MM.1S (cell line): ENCODE results near the gene PRKD3.
A peak's percentile ranks its signal among the peaks of the same experiment; 100 is the strongest.

Source experiments
- DNase-seq: peaks from one replicate; pipeline ENCODE4 v3.0.0-alpha.2; 2015
- H2AFZ ChIP-seq: fragments of 300-600 bp; sonication (generic); 2 replicates; pipeline ENCODE4 v1.6.0; 2016; ENCODE audit warnings: antibody characterized with exemption, low read length
- H3F3A ChIP-seq: fragments of 300-600 bp; sonication (generic); 2 replicates; pipeline ENCODE4 v1.6.1; 2016; ENCODE audit warnings: mild to moderate bottlenecking, antibody characterized with exemption, low read length, moderate library complexity, mixed read lengths; ENCODE audit not compliant: insufficient read depth
- H3K27ac ChIP-seq: fragments of 300-600 bp; sonication (generic); 2 replicates; pipeline ENCODE4 v1.5.1; 2016; ENCODE audit warnings: mild to moderate bottlenecking, low read length
- H3K27me3 ChIP-seq: fragments of 300-600 bp; sonication (generic); replicated peaks from 2 replicates; pipeline ENCODE4 v1.6.0; 2016; ENCODE audit warnings: low read length; ENCODE audit not compliant: insufficient read depth
- H3K36me3 ChIP-seq: fragments of 300-600 bp; sonication (generic); replicated peaks from 2 replicates; pipeline ENCODE4 v1.6.1; 2016; ENCODE audit warnings: mild to moderate bottlenecking, low read length, mixed read lengths; ENCODE audit not compliant: insufficient read depth
- H3K4me1 ChIP-seq: fragments of 300-600 bp; sonication (generic); 2 replicates; pipeline ENCODE4 v1.6.1; 2016; ENCODE audit warnings: low read length, mixed read lengths
- H3K4me2 ChIP-seq: fragments of 300-600 bp; sonication (generic); 2 replicates; pipeline ENCODE4 v1.6.0; 2016; ENCODE audit warnings: low read depth, low read length
- H3K4me3 ChIP-seq: fragments of 300-600 bp; sonication (generic); 2 replicates; pipeline ENCODE4 v1.5.1; 2016; ENCODE audit warnings: low read length, mixed read lengths
- H3K79me2 ChIP-seq: fragments of 300-600 bp; sonication (generic); 2 replicates; pipeline ENCODE4 v1.6.1; 2016; ENCODE audit warnings: mixed run types, low read length, mixed read lengths
- H3K9ac ChIP-seq: fragments of 300-600 bp; sonication (generic); 2 replicates; pipeline ENCODE4 v1.6.1; 2016; ENCODE audit warnings: low read length, mixed read lengths
- H3K9me2 ChIP-seq: fragments of 300-600 bp; sonication (generic); replicated peaks from 2 replicates; pipeline ENCODE4 v1.6.1; 2016; ENCODE audit warnings: mild to moderate bottlenecking, low read length, mixed read lengths; ENCODE audit not compliant: insufficient read depth
- H3K9me3 ChIP-seq: fragments of 300-600 bp; sonication (generic); replicated peaks from 2 replicates; pipeline ENCODE4 v1.6.1; 2016; ENCODE audit warnings: mild to moderate bottlenecking, low read length, mixed read lengths; ENCODE audit not compliant: insufficient read depth
- H4K20me1 ChIP-seq: fragments of 300-600 bp; sonication (generic); 2 replicates; pipeline ENCODE4 v1.6.1; 2016; ENCODE audit warnings: mild to moderate bottlenecking, low read length, moderate library complexity, mixed read lengths; ENCODE audit not compliant: insufficient read depth
- EZH2 ChIP-seq: fragments of 300-600 bp; sonication (generic); optimal IDR thresholded peaks from 2 replicates; pipeline ENCODE3; 2017; ENCODE audit warnings: low read depth, mild to moderate bottlenecking, antibody characterized with exemption, low read length, mixed read lengths
- EZH2phosphoT487 ChIP-seq: fragments of 300-600 bp; sonication (generic); IDR thresholded peaks from 2 replicates; pipeline ENCODE4 v1.6.1; 2018; ENCODE audit warnings: antibody characterized with exemption, low read length
- TF ChIP-seq, protein P1 (sequence below): fragments of 300-600 bp; sonication (generic); IDR thresholded peaks from 2 replicates; pipeline ENCODE4 v1.5.1; 2016; ENCODE audit warnings: antibody characterized with exemption, low read length, mixed read lengths

Gene PRKD3

DNA sequence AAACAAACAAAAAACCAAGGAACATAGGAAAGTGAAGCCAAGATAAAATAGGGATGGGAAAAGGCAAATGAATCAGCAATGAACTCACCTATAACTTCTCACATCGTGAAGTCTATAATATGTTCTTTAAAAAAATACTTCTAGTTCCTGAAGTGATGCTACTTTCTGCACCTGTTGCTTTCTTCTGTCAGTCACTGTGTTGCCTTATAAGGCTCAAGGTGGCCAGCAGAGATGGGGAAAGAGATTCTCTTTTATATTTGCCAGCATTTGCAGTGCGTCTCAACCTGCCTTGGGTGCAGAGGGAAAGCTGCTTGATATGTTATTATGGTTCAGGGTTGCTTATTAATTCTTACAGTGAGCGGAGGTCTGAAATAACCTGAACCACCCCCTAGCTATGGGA lies 33.8 kb upstream of the PRKD3 start:
- H3K4me3 ChIP-seq: no peak overlapping the region
- peak overlapping the region; percentile 44; the same call in 1 of the 2 replicates for H3K4me2 ChIP-seq
- H2AFZ ChIP-seq: no peak overlapping the region
- H3K27ac ChIP-seq: peak overlapping the region; percentile 98; the same call in 1 of the 2 replicates
- peaks cover 91% of the 10 kb centered on the region for H3K79me2 ChIP-seq
- no peaks in the 10 kb centered on the region for H3K9me3 ChIP-seq
- H3K9me2 ChIP-seq: no peaks in the 10 kb centered on the region
- no peak for TF ChIP-seq EZH2
- TF ChIP-seq, protein P1, sequence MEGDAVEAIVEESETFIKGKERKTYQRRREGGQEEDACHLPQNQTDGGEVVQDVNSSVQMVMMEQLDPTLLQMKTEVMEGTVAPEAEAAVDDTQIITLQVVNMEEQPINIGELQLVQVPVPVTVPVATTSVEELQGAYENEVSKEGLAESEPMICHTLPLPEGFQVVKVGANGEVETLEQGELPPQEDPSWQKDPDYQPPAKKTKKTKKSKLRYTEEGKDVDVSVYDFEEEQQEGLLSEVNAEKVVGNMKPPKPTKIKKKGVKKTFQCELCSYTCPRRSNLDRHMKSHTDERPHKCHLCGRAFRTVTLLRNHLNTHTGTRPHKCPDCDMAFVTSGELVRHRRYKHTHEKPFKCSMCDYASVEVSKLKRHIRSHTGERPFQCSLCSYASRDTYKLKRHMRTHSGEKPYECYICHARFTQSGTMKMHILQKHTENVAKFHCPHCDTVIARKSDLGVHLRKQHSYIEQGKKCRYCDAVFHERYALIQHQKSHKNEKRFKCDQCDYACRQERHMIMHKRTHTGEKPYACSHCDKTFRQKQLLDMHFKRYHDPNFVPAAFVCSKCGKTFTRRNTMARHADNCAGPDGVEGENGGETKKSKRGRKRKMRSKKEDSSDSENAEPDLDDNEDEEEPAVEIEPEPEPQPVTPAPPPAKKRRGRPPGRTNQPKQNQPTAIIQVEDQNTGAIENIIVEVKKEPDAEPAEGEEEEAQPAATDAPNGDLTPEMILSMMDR: no peak
- TF ChIP-seq EZH2phosphoT487: no peak
- H3K36me3 ChIP-seq: peaks cover 17% of the 10 kb centered on the region
- peaks cover 77% of the 10 kb centered on the region for H3K4me1 ChIP-seq
- H4K20me1 ChIP-seq: no peaks in the 10 kb centered on the region
- H3F3A ChIP-seq: peaks cover 52% of the 10 kb centered on the region
- H3K9ac ChIP-seq: peak overlapping the region; percentile 8; the same call in 1 of the 2 replicates
- peak; percentile 57 for DNase-seq
- H3K27me3 ChIP-seq: no peaks in the 10 kb centered on the region

DNA sequence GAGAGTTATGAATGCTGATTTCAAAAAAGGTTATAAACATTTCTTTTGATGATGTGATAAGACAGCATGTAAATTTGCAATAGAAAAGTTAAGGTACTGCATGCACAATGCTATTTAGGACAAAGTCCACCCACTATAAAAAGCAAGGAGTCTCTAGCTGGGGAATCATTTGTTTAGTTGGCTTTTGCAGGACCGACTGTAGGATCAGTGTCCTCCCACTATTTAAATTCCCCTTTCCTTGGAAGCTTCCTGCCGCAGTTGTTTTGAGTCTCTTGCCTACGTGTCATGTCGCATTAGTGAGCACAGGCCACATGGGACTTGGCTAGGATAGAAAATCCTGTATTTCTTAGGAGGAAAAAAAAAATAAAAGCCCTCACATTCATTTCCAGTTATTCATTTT lies 32.9 kb upstream of the PRKD3 start:
- H4K20me1 ChIP-seq: no peaks in the 10 kb centered on the region
- H3K27me3 ChIP-seq: no peaks in the 10 kb centered on the region
- no peaks in the 10 kb centered on the region for H3K9me3 ChIP-seq
- peaks cover 57% of the 10 kb centered on the region for H3F3A ChIP-seq
- H3K9me2 ChIP-seq: no peaks in the 10 kb centered on the region
- TF ChIP-seq, protein P1: no peak
- TF ChIP-seq EZH2 (no peak), EZH2phosphoT487 (no peak)
- no peak for DNase-seq
- H3K9ac ChIP-seq: no peak overlapping the region
- H3K27ac ChIP-seq: peak overlapping the region; percentile 98; the same call in 1 of the 2 replicates
- H3K4me2 ChIP-seq: peak overlapping the region; percentile 44; the same call in 1 of the 2 replicates
- H3K79me2 ChIP-seq: peaks cover 92% of the 10 kb centered on the region
- no peak overlapping the region for H3K4me3 ChIP-seq
- H3K4me1 ChIP-seq: peaks cover 87% of the 10 kb centered on the region
- H3K36me3 ChIP-seq: peaks cover 26% of the 10 kb centered on the region
- no peak overlapping the region for H2AFZ ChIP-seq

DNA sequence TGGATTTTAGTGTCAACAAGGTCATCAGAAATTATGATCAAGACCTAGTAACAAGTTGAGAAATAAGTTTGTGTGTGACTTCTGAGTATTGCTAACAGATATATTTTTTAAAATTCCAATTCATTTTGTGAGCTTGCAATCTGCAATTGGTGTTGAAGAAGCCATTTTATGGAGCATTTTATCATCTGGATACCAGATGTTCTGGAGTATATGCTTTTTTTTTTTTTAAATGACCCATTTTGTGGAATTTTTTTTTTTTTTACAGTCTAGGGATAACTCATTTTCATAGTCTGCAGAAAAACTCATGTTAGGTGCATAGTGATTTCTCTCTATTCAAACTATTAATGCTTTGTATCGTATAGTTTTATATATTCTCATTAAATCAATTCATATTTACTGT lies 32.4 kb upstream of the PRKD3 start:
- TF ChIP-seq EZH2 (no peak), EZH2phosphoT487 (no peak)
- TF ChIP-seq, protein P1: no peak
- Histone ChIP-seq H3F3A (peaks cover 57% of the 10 kb centered on the region), H3K4me3 (no peak overlapping the region), H3K27me3 (no peaks in the 10 kb centered on the region), H3K27ac (peak overlapping the region; percentile 98; the same call in 1 of the 2 replicates), H4K20me1 (no peaks in the 10 kb centered on the region), H3K9me3 (no peaks in the 10 kb centered on the region), H3K9ac (no peak overlapping the region), H3K4me2 (no peak overlapping the region), H3K36me3 (peaks cover 26% of the 10 kb centered on the region), H3K9me2 (no peaks in the 10 kb centered on the region), H2AFZ (no peak overlapping the region), H3K79me2 (peaks cover 92% of the 10 kb centered on the region), H3K4me1 (peaks cover 89% of the 10 kb centered on the region)
- DNase-seq: no peak
